K562 (cell line): ENCODE data around the gene TMEM203. TPM values are rescaled to one million over a fixed set of nuclear protein-coding genes. Genes with fewer than 3 reads are reported as not detected.

Experiments used
- HDAC3 ChIP-seq: fragments of 450-650 bp; IDR thresholded peaks from 2 replicates; pipeline ENCODE4 v1.6.1; 2018; ENCODE audit warnings: borderline replicate concordance, mild to moderate bottlenecking, moderate library complexity; ENCODE audit not compliant: partially characterized antibody
- HNRNPK ChIP-seq: fragments of 200-400 bp; formaldehyde crosslinking; IDR thresholded peaks from one replicate; pipeline ENCODE4 v1.6.1; 2018; ENCODE audit warnings: mild to moderate bottlenecking, low read depth, low read length; ENCODE audit not compliant: poor library complexity, severe bottlenecking
- MEF2D ChIP-seq: conservative IDR thresholded peaks from 2 replicates; pipeline ENCODE4 v1.6.1; 2016; ENCODE audit warnings: low read depth, missing genetic modification characterization, missing compliant biosample characterization
- POLR2AphosphoS2 ChIP-seq: IDR thresholded peaks from 2 replicates; pipeline ENCODE4 v1.6.1; 2012; ENCODE audit warnings: low read length, improper control_type of control experiment
- POLR2AphosphoS5 ChIP-seq: IDR thresholded peaks from 2 replicates; pipeline ENCODE4 v1.6.1; 2011; ENCODE audit warnings: mild to moderate bottlenecking, low read depth, low read length, moderate library complexity; ENCODE audit not compliant: control insufficient read depth, insufficient read depth
- SIX5 ChIP-seq, 2 experiments: IDR thresholded peaks; 2 replicates each; pipeline ENCODE4 v1.6.1; 2011; ENCODE audit warnings: low read length in 2 of 2, borderline replicate concordance in 1 of 2, low read depth in 1 of 2, mild to moderate bottlenecking in 1 of 2, moderate library complexity in 1 of 2; ENCODE audit not compliant: insufficient read depth in 1 of 2
- SPI1 ChIP-seq: IDR thresholded peaks from 2 replicates; pipeline ENCODE4 v1.6.1; 2011; ENCODE audit warnings: low read depth, low read length, control low read depth, borderline replicate concordance
- U2AF2 ChIP-seq: fragments of 200-400 bp; formaldehyde crosslinking; optimal IDR thresholded peaks from 2 replicates; pipeline ENCODE3; 2017; ENCODE audit warnings: low read depth, mild to moderate bottlenecking, low read length
- YY1 ChIP-seq, 3 experiments: IDR thresholded peaks; 2 replicates each; pipeline ENCODE4 v1.6.1; 2011; ENCODE audit warnings: low read length in 2 of 3, mild to moderate bottlenecking in 2 of 3, moderate library complexity in 2 of 3, borderline replicate concordance in 1 of 3, control low read depth in 1 of 3, low read depth in 1 of 3; ENCODE audit not compliant: insufficient read depth in 3 of 3, insufficient replicate concordance in 2 of 3, control insufficient read depth in 1 of 3, insufficient read length in 1 of 3; ENCODE audit errors: extremely low read depth in 1 of 3
- ZBED1 ChIP-seq: IDR thresholded peaks from 2 replicates; pipeline ENCODE4 v1.6.1; 2014
- ZNF134 ChIP-seq: fragments of 250-450 bp; sonication (Bioruptor Pico); conservative IDR thresholded peaks from 2 replicates; pipeline ENCODE4 v1.4.0; 2020
- ZNF212 ChIP-seq: fragments of 450-650 bp; formaldehyde crosslinking; IDR thresholded peaks from 2 replicates; pipeline ENCODE4 v1.4.0; 2020; ENCODE audit warnings: mild to moderate bottlenecking
- polyA plus RNA-seq, 8 experiments: library from polyadenylated mRNA; depleted of rRNA in 4 of 8; stranded (reverse) in 5 of 8; unstranded in 3 of 8; fragments of >200 nt; fragmentation: Nextera tagmentation in 2 of 8; fragmentation: Illumina TruSeq in 1 of 8; extraction: Ambion mirVana in 2 of 8; extraction: Trizol in 1 of 8; gene quantifications; 2 replicates each; pipeline versions ENCODE4 v1.2.1 to v1.2.3, GENCODE V29; 2011 to 2014; ENCODE audit warnings: inconsistent platforms in 1 of 8, missing spikeins in 1 of 8
- total RNA-seq, 7 experiments: library from RNA; depleted of rRNA in 6 of 7; stranded (reverse); fragments of >200 nt in 6 of 7; fragmentation: Illumina TruSeq in 2 of 7; extraction: Trizol in 2 of 7; gene quantifications; 2 replicates each; pipeline versions ENCODE4 v1.2.1 to v1.2.3, GENCODE V29; 2011 to 2021; ENCODE audit warnings: low replicate concordance in 1 of 7
- TF ChIP-seq, protein P1 (sequence below): fragments of 450-650 bp; formaldehyde crosslinking; IDR thresholded peaks from 2 replicates; pipeline ENCODE4 v1.4.0; 2022; ENCODE audit warnings: mild to moderate bottlenecking, moderate library complexity
- TF ChIP-seq, protein P2 (sequence below): fragments of 200-800 bp; sonication (Bioruptor generic); IDR thresholded peaks from 2 replicates; pipeline ENCODE4 v1.6.1; 2017; ENCODE audit warnings: missing genetic modification characterization, missing compliant biosample characterization
- TF ChIP-seq, protein P3 (sequence below): sonication (generic); formaldehyde crosslinking; IDR thresholded peaks from 2 replicates; pipeline ENCODE4 v1.8.1; 2023; ENCODE audit warnings: mild to moderate bottlenecking, missing genetic modification reagents, moderate library complexity
- TF ChIP-seq, protein P4 (sequence below): fragments of 450-650 bp; formaldehyde crosslinking; IDR thresholded peaks from 2 replicates; pipeline ENCODE4 v1.4.0; 2020; ENCODE audit warnings: mild to moderate bottlenecking, moderate library complexity

The TMEM203 gene
- total and polyA plus RNA-seq, 9 of the 15 experiments (the other 6 are each of a cell fraction or from before 2014, with no cell fraction given): 8.8 to 59.5 (median 37.6) TPM

DNA sequence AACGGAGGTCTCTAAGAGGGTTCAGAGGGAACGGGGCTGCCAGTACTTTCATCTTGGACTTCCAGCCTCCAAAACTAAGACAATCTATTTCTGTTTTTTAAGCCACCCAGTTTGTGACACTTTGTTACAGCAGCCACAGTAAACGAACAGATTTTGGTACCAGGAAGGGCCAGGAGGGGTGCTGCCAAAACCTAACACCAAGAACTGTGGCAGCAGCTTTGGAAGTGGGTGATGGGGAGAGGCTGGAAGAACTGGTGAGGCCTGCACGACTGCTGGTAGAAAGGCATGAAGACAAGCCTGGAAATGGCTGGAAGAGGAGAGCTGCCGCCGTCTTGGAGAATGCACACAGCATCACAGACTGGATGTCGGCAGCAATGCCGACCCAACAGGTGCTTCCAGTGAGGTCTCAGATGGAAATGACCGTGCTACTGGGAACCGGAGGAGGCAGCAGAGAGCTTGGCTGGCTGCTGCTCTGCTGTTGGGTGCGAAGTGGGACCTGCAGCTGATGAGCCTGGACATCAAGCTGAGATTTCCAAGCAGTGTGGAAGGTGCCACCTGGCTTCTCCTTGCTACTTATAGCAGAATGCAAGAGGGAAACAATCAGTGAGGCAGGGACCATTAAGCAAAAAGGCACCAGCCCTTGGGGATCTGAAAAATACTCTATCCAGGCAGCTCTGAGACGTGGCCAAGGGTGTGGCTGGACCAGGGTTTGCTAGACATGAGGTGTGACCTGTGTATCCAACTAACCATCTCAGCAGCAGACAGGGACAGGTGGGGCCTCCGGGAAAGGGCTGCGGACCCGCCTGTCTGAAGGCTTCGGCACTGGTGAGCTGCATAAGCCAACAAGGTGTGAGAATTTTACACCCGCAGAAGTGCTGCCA lies 28.9 kb downstream of the TMEM203 start (continued):
- TF ChIP-seq ZBED1 (no peak), HNRNPK (no peak), MEF2D (tag) (no peak), ZNF212 (no peak), SPI1 (no peak), SIX5 (IDR thresholded peaks at IDR 0.05; ENCODE audit: borderline replicate concordance in 1 of 2, insufficient read depth in 1 of 2, low read depth in 1 of 2, low read length in 2 of 2) (no peak), POLR2AphosphoS2 (0 out of 2 replicates have a peak, but pooled peaks have one; percentile 59), U2AF2 (no peak), HDAC3 (no peak), POLR2AphosphoS5 (peak; percentile 12; the same call in 1 of the 2 replicates), ZNF134 (CRISPR knock-in tag) (0 out of 2 replicates have a peak, but pooled peaks have one; percentile 35), YY1 (IDR thresholded peaks at IDR 0.05; ENCODE audit: borderline replicate concordance in 1 of 3, control insufficient read depth in 1 of 3, extremely low read depth in 1 of 3, insufficient read depth in 3 of 3, insufficient read length in 1 of 3, insufficient replicate concordance in 2 of 3, low read depth in 1 of 3, low read length in 2 of 3) (peak in 1 of 3 experiments; percentile 40)
- TF ChIP-seq, protein P1, sequence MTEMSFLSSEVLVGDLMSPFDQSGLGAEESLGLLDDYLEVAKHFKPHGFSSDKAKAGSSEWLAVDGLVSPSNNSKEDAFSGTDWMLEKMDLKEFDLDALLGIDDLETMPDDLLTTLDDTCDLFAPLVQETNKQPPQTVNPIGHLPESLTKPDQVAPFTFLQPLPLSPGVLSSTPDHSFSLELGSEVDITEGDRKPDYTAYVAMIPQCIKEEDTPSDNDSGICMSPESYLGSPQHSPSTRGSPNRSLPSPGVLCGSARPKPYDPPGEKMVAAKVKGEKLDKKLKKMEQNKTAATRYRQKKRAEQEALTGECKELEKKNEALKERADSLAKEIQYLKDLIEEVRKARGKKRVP (CRISPR knock-in tag): no peak
- TF ChIP-seq, protein P2, sequence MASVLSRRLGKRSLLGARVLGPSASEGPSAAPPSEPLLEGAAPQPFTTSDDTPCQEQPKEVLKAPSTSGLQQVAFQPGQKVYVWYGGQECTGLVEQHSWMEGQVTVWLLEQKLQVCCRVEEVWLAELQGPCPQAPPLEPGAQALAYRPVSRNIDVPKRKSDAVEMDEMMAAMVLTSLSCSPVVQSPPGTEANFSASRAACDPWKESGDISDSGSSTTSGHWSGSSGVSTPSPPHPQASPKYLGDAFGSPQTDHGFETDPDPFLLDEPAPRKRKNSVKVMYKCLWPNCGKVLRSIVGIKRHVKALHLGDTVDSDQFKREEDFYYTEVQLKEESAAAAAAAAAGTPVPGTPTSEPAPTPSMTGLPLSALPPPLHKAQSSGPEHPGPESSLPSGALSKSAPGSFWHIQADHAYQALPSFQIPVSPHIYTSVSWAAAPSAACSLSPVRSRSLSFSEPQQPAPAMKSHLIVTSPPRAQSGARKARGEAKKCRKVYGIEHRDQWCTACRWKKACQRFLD (CRISPR knock-in tag): no peak
- TF ChIP-seq, protein P3, sequence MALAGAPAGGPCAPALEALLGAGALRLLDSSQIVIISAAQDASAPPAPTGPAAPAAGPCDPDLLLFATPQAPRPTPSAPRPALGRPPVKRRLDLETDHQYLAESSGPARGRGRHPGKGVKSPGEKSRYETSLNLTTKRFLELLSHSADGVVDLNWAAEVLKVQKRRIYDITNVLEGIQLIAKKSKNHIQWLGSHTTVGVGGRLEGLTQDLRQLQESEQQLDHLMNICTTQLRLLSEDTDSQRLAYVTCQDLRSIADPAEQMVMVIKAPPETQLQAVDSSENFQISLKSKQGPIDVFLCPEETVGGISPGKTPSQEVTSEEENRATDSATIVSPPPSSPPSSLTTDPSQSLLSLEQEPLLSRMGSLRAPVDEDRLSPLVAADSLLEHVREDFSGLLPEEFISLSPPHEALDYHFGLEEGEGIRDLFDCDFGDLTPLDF (CRISPR knock-in tag): no peak
- TF ChIP-seq, protein P4, sequence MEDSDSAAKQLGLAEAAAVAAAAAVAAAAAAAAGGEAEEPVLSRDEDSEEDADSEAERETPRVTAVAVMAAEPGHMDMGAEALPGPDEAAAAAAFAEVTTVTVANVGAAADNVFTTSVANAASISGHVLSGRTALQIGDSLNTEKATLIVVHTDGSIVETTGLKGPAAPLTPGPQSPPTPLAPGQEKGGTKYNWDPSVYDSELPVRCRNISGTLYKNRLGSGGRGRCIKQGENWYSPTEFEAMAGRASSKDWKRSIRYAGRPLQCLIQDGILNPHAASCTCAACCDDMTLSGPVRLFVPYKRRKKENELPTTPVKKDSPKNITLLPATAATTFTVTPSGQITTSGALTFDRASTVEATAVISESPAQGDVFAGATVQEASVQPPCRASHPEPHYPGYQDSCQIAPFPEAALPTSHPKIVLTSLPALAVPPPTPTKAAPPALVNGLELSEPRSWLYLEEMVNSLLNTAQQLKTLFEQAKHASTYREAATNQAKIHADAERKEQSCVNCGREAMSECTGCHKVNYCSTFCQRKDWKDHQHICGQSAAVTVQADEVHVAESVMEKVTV (CRISPR knock-in tag): 0 out of 2 replicates have a peak, but pooled peaks have one; percentile 16
- TF ChIP-seq, all 486 proteins: peak for 26
